GM06990 (cell line): ENCODE data around the gene HPCAL1.

Experiments used
- DNase-seq: peaks from one replicate; pipeline ENCODE4 v3.0.0-alpha.2; 2011; ENCODE audit not compliant: insufficient read length; ENCODE audit errors: extremely low read depth
- H3K27me3 ChIP-seq: replicated peaks from 2 replicates; pipeline ENCODE4 v1.6.0; 2011; ENCODE audit warnings: low read length; ENCODE audit not compliant: control insufficient read depth, insufficient read depth
- H3K36me3 ChIP-seq: 2 replicates; pipeline ENCODE4 v1.5.1; 2011; ENCODE audit warnings: low read length; ENCODE audit not compliant: control insufficient read depth, insufficient read depth
- H3K4me3 ChIP-seq: replicated peaks from 2 replicates; pipeline ENCODE4 v1.5.1; 2011; ENCODE audit warnings: low read depth, mild to moderate bottlenecking, control low read depth, low read length
- CTCF ChIP-seq: IDR thresholded peaks from 2 replicates; pipeline ENCODE4 v1.5.1; 2011; ENCODE audit warnings: low read length, control low read depth, mild to moderate bottlenecking, inconsistent platforms; ENCODE audit not compliant: insufficient read depth, poor library complexity, severe bottlenecking

HPCAL1 gene

GRCh38 chr2:10428355-10428754 is 125.7 kb downstream of the HPCAL1 start:
- Histone ChIP-seq H3K36me3 (no peaks in the 10 kb centered on the region), H3K27me3 (no peaks in the 10 kb centered on the region), H3K4me3 (no peak overlapping the region)
- DNase-seq, result no peak
- no peak for TF ChIP-seq CTCF

GRCh38 chr2:10428924-10429323 is 126.2 kb downstream of the HPCAL1 start:
- DNase-seq, result no peak
- no peaks in the 10 kb centered on the region for H3K36me3 ChIP-seq
- H3K27me3 ChIP-seq, result no peaks in the 10 kb centered on the region
- no peak for TF ChIP-seq CTCF
- H3K4me3 ChIP-seq, result no peak overlapping the region

DNA sequence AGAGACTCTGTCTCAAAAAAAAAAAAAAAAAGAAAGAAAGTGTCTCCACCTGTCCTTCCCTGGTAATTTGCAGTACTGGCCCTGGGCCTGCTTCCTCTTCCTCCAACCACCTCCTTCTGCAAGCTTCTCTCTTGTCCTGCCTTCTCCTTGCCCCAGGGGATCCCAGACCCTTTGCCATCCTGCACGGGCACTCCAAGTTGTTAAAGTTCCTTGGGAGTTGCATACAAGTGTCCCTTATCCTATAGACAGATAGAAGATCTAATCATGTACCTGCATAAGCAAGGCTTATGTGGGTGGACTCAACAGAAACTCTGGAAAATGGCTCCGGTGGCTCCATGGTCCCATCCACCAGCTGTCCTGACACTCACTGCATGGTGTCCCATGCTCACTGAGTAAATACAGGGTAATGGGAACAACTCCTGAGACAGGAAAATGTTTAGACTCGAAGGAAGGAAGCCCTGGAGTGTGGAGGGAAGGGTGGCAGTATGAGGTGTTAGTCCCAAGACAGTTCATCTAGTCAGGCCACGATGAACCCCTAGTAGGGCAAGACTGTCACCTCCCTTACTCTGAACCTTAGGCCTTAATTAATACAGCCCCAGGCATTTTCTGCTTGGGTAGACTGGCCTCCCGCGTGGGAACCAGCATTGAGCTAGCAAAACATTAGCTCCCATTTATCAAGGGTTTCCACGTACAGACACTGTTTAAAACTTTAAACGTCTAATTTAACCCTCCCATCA is 128.3 kb downstream of the HPCAL1 start:
- Histone ChIP-seq H3K36me3 (no peaks in the 10 kb centered on the region), H3K27me3 (no peaks in the 10 kb centered on the region), H3K4me3 (no peak overlapping the region)
- no peak for TF ChIP-seq CTCF
- DNase-seq, result no peak

GRCh38 chr2:10431797-10432196 is 129.1 kb downstream of the HPCAL1 start:
- TF ChIP-seq CTCF, result no peak
- Histone ChIP-seq H3K36me3 (no peaks in the 10 kb centered on the region), H3K27me3 (no peaks in the 10 kb centered on the region), H3K4me3 (no peak overlapping the region)
- no peak for DNase-seq

GRCh38 chr2:10432311-10433181 is 129.8 kb downstream of the HPCAL1 start:
- Histone ChIP-seq H3K36me3 (no peaks in the 10 kb centered on the region), H3K4me3 (no peak overlapping the region; the same call in 1 of the 2 replicates), H3K27me3 (no peaks in the 10 kb centered on the region)
- no peak for DNase-seq
- TF ChIP-seq CTCF, result no peak
